Measurements from ENCODE around the gene OR10W1.

OR10W1 gene
- total RNA-seq, result 0 reads per million in 2 experiments

- no peak for DNase-seq (ENCODE audit: low read depth)
These were observed at the start of gene OR10W1 for GRCh38 chr11:58268142-58268541. Gene OR10W1, minus strand, starts transcription at chr11:58268260. Its CDS starts 402 bp downstream, at chr11:58267858.

- no peak for DNase-seq (ENCODE audit: low read depth)
These were observed 48.1 kb upstream of the OR10W1 start for GRCh38 chr11:58316142-58316541.

GRCh38 chr11:58301576-58301975 is 33.5 kb upstream of the OR10W1 start:
- no peak for DNase-seq (ENCODE audit: low read depth)

- no peak for DNase-seq (ENCODE audit: low read depth)
These were observed 24.0 kb upstream of the OR10W1 start for GRCh38 chr11:58292017-58292416.

GRCh38 chr11:58289266-58289665 is 21.2 kb upstream of the OR10W1 start:
- DNase-seq (ENCODE audit: low read depth), result no peak

GRCh38 chr11:58286249-58286648 is 18.2 kb upstream of the OR10W1 start:
- DNase-seq (ENCODE audit: low read depth), result no peak

GRCh38 chr11:58285483-58286040 is 17.5 kb upstream of the OR10W1 start:
- DNase-seq (ENCODE audit: low read depth), result no peak

GRCh38 chr11:58276151-58276550 is 8.1 kb upstream of the OR10W1 start:
- no peak for DNase-seq (ENCODE audit: low read depth)

GRCh38 chr11:58275002-58275401 is 6.9 kb upstream of the OR10W1 start:
- no peak for DNase-seq (ENCODE audit: low read depth)

GRCh38 chr11:58259983-58260382 is 8.1 kb downstream of the OR10W1 start:
- DNase-seq (ENCODE audit: low read depth), result no peak

GRCh38 chr11:58254936-58255335 is 13.1 kb downstream of the OR10W1 start:
- no peak for DNase-seq (ENCODE audit: low read depth)

- no peak for DNase-seq (ENCODE audit: low read depth)
These were observed 24.1 kb downstream of the OR10W1 start for GRCh38 chr11:58243954-58244353.

GRCh38 chr11:58227956-58228615 is 40.0 kb downstream of the OR10W1 start:
- DNase-seq (ENCODE audit: low read depth), result no peak

- no peak for DNase-seq (ENCODE audit: low read depth)
These were observed 45.3 kb downstream of the OR10W1 start for GRCh38 chr11:58222721-58223120.

Data from T follicular helper cell (primary cell).